ENCODE results near the gene CXADR. TPM values are rescaled to one million over a fixed set of nuclear protein-coding genes. Genes with fewer than 3 reads are reported as not detected.

Gene CXADR
- total RNA-seq, 1 experiment from 2014 or later, result 24.7 TPM

DNA sequence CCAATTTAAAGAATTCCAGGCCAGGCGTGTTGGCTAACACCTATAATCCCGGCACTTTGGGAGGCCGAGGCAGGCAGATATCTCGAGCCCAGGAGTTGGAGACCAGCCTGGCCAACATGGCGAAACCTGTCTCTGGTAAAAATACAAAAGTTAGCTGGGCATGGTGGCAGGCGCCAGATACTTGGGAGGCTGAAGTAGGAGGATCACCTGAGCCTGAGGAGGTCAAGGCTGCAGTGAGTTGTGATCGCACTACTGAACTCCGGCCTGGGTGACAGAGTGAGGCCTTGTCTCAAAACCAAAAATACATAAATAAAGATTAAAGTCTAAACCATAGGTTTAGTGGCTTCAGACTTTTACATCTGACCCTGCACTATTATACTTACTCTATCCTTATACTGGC lies 67.5 kb downstream of the CXADR start:
- no peak overlapping the region for H3K4me3 ChIP-seq (ENCODE audit: low read depth in 2 of 2, low read length in 2 of 2)
- intact Hi-C loops (cut with micrococcal nuclease; ENCODE audit: unreplicated experiment) (no loop called here), in situ Hi-C loops (cut with HindIII; ENCODE audit: low pct_unique_long_range_greater_than_20kb, low sequenced_read_pairs) (no loop called here)
- no peaks in the 10 kb centered on the region for H3K27me3 ChIP-seq (ENCODE audit: control insufficient read depth, insufficient read depth, low read length)
- H3K4me1 ChIP-seq (ENCODE audit: control insufficient read depth, insufficient read depth, low read length), result no peaks in the 10 kb centered on the region
- H3K27ac ChIP-seq (ENCODE audit: low read length), result no peak overlapping the region
- ChIA-PET CTCF (no interaction called here), POLR2A (no interaction called here)
- no peaks in the 10 kb centered on the region for H3K36me3 ChIP-seq (ENCODE audit: control insufficient read depth, insufficient read depth, low read length)
- no peaks in the 10 kb centered on the region for H3K9me3 ChIP-seq (ENCODE audit: control insufficient read depth, insufficient read depth, low read depth, low read length)
- ATAC-seq, result no peak
- TF ChIP-seq, protein P1, sequence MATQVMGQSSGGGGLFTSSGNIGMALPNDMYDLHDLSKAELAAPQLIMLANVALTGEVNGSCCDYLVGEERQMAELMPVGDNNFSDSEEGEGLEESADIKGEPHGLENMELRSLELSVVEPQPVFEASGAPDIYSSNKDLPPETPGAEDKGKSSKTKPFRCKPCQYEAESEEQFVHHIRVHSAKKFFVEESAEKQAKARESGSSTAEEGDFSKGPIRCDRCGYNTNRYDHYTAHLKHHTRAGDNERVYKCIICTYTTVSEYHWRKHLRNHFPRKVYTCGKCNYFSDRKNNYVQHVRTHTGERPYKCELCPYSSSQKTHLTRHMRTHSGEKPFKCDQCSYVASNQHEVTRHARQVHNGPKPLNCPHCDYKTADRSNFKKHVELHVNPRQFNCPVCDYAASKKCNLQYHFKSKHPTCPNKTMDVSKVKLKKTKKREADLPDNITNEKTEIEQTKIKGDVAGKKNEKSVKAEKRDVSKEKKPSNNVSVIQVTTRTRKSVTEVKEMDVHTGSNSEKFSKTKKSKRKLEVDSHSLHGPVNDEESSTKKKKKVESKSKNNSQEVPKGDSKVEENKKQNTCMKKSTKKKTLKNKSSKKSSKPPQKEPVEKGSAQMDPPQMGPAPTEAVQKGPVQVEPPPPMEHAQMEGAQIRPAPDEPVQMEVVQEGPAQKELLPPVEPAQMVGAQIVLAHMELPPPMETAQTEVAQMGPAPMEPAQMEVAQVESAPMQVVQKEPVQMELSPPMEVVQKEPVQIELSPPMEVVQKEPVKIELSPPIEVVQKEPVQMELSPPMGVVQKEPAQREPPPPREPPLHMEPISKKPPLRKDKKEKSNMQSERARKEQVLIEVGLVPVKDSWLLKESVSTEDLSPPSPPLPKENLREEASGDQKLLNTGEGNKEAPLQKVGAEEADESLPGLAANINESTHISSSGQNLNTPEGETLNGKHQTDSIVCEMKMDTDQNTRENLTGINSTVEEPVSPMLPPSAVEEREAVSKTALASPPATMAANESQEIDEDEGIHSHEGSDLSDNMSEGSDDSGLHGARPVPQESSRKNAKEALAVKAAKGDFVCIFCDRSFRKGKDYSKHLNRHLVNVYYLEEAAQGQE (IDR thresholded peaks at IDR 0.05; ENCODE audit: insufficient read depth in 1 of 2, low read depth in 2 of 2, low read length in 1 of 2), result no peak
- TF ChIP-seq TCF7L2 (IDR thresholded peaks at IDR 0.05; ENCODE audit: low read depth, low read length) (no peak), SIN3A (IDR thresholded peaks at IDR 0.05; ENCODE audit: borderline replicate concordance, insufficient read depth, low read depth, low read length) (no peak), POLR2AphosphoS5 (IDR thresholded peaks at IDR 0.05; ENCODE audit: low read depth, low read length) (no peak)
- TF ChIP-seq, protein P2, sequence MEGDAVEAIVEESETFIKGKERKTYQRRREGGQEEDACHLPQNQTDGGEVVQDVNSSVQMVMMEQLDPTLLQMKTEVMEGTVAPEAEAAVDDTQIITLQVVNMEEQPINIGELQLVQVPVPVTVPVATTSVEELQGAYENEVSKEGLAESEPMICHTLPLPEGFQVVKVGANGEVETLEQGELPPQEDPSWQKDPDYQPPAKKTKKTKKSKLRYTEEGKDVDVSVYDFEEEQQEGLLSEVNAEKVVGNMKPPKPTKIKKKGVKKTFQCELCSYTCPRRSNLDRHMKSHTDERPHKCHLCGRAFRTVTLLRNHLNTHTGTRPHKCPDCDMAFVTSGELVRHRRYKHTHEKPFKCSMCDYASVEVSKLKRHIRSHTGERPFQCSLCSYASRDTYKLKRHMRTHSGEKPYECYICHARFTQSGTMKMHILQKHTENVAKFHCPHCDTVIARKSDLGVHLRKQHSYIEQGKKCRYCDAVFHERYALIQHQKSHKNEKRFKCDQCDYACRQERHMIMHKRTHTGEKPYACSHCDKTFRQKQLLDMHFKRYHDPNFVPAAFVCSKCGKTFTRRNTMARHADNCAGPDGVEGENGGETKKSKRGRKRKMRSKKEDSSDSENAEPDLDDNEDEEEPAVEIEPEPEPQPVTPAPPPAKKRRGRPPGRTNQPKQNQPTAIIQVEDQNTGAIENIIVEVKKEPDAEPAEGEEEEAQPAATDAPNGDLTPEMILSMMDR (IDR thresholded peaks at IDR 0.05), result no peak
- DNase-seq (ENCODE audit: low read depth, low spot score), result no peak
- no TSS peak for BruUV-seq (replicated peaks)

DNA sequence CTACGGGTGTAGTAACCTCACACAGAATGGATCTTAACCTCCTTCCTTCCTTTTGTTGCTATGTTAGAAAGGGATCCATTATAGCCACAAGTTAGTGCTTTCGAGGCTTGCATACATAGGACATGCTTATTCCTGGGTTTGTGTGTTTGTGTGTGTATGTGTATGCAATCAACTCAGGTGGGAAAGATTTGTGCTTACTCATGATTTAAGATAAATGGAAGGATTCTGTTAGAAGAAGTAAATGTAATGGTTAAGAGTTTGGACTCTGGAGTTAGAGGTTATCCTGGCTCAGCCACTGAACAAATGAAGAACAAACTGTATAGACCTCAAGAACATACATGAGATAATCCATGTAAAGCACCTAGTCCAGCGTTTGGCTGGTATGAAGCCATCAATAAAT lies 71.1 kb downstream of the CXADR start:
- in situ Hi-C loops (cut with HindIII; ENCODE audit: low pct_unique_long_range_greater_than_20kb, low sequenced_read_pairs), result no loop called here
- BruUV-seq (replicated peaks), result no TSS peak
- ATAC-seq (no peak), DNase-seq (ENCODE audit: low read depth, low spot score) (no peak)
- CTCF ChIA-PET, result no interaction called here
- POLR2A ChIA-PET, result no interaction called here
- TF ChIP-seq SIN3A (IDR thresholded peaks at IDR 0.05; ENCODE audit: borderline replicate concordance, insufficient read depth, low read depth, low read length), result no peak
- TF ChIP-seq, protein P1 (IDR thresholded peaks at IDR 0.05; ENCODE audit: insufficient read depth in 1 of 2, low read depth in 2 of 2, low read length in 1 of 2), result no peak
- no peak for TF ChIP-seq TCF7L2 (IDR thresholded peaks at IDR 0.05; ENCODE audit: low read depth, low read length)
- no peak for TF ChIP-seq POLR2AphosphoS5 (IDR thresholded peaks at IDR 0.05; ENCODE audit: low read depth, low read length)
- TF ChIP-seq, protein P2 (IDR thresholded peaks at IDR 0.05), result no peak
- Histone ChIP-seq H3K27ac (ENCODE audit: low read length) (no peak overlapping the region), H3K4me1 (ENCODE audit: control insufficient read depth, insufficient read depth, low read length) (no peaks in the 10 kb centered on the region), H3K27me3 (ENCODE audit: control insufficient read depth, insufficient read depth, low read length) (no peaks in the 10 kb centered on the region), H3K9me3 (ENCODE audit: control insufficient read depth, insufficient read depth, low read depth, low read length) (no peaks in the 10 kb centered on the region), H3K4me3 (ENCODE audit: low read depth in 2 of 2, low read length in 2 of 2) (no peak overlapping the region), H3K36me3 (ENCODE audit: control insufficient read depth, insufficient read depth, low read length) (no peaks in the 10 kb centered on the region)
- intact Hi-C loops (cut with micrococcal nuclease; ENCODE audit: unreplicated experiment), result no loop called here
